ES-I3 (cell line): ENCODE measurements around the gene CPLX4.

Experiments used
- H3K36me3 ChIP-seq: 2 replicates; pipeline ENCODE4 v1.6.1; 2013; ENCODE audit warnings: mild to moderate bottlenecking, low read length, control low read depth, moderate library complexity; ENCODE audit not compliant: insufficient read depth
- H3K4me1 ChIP-seq: 2 replicates; pipeline ENCODE4 v1.6.1; 2013; ENCODE audit warnings: mild to moderate bottlenecking, control low read depth, low read length; ENCODE audit not compliant: insufficient read depth
- H3K9ac ChIP-seq: 2 replicates; pipeline ENCODE4 v1.6.1; 2013; ENCODE audit warnings: low read depth, mild to moderate bottlenecking, low read length, moderate library complexity
- H3K9me3 ChIP-seq: 2 replicates; pipeline ENCODE4 v1.6.1; 2013; ENCODE audit warnings: mild to moderate bottlenecking, low read length, moderate library complexity; ENCODE audit not compliant: control insufficient read depth, insufficient read depth

The CPLX4 gene

GRCh38 chr18:59293317-59293716 is 25.1 kb downstream of the CPLX4 start:
- H3K9ac ChIP-seq, result no peak overlapping the region
- H3K4me1 ChIP-seq, result no peaks in the 10 kb centered on the region
- no peaks in the 10 kb centered on the region for H3K9me3 ChIP-seq
- no peaks in the 10 kb centered on the region for H3K36me3 ChIP-seq

GRCh38 chr18:59286341-59286740 is 32.1 kb downstream of the CPLX4 start:
- H3K4me1 ChIP-seq, result no peaks in the 10 kb centered on the region
- no peaks in the 10 kb centered on the region for H3K9me3 ChIP-seq
- H3K36me3 ChIP-seq, result no peaks in the 10 kb centered on the region
- H3K9ac ChIP-seq, result no peak overlapping the region

- Histone ChIP-seq H3K4me1 (no peaks in the 10 kb centered on the region), H3K9me3 (no peaks in the 10 kb centered on the region), H3K36me3 (no peaks in the 10 kb centered on the region), H3K9ac (no peak overlapping the region)
These were observed 36.1 kb downstream of the CPLX4 start for GRCh38 chr18:59282341-59282740.

GRCh38 chr18:59279722-59280121 is 38.7 kb downstream of the CPLX4 start:
- Histone ChIP-seq H3K36me3 (no peaks in the 10 kb centered on the region), H3K9me3 (no peaks in the 10 kb centered on the region), H3K4me1 (no peaks in the 10 kb centered on the region; the same call in 1 of the 2 replicates), H3K9ac (no peak overlapping the region)

- no peaks in the 10 kb centered on the region for H3K9me3 ChIP-seq
- H3K4me1 ChIP-seq, result no peaks in the 10 kb centered on the region; the same call in none of the 2 replicates
- H3K36me3 ChIP-seq, result no peaks in the 10 kb centered on the region
- H3K9ac ChIP-seq, result no peak overlapping the region
These were observed 39.3 kb downstream of the CPLX4 start for GRCh38 chr18:59279193-59279592.

GRCh38 chr18:59278793-59279192 is 39.7 kb downstream of the CPLX4 start:
- Histone ChIP-seq H3K9ac (no peak overlapping the region), H3K4me1 (no peaks in the 10 kb centered on the region; the same call in none of the 2 replicates), H3K9me3 (no peaks in the 10 kb centered on the region), H3K36me3 (no peaks in the 10 kb centered on the region)

GRCh38 chr18:59276047-59276446 is 42.4 kb downstream of the CPLX4 start:
- H3K36me3 ChIP-seq, result no peaks in the 10 kb centered on the region
- peaks cover 1% of the 10 kb centered on the region for H3K4me1 ChIP-seq
- H3K9me3 ChIP-seq, result no peaks in the 10 kb centered on the region
- H3K9ac ChIP-seq, result no peak overlapping the region

- H3K36me3 ChIP-seq, result no peaks in the 10 kb centered on the region
- H3K4me1 ChIP-seq, result peaks cover 6% of the 10 kb centered on the region
- no peak overlapping the region for H3K9ac ChIP-seq
- no peaks in the 10 kb centered on the region for H3K9me3 ChIP-seq
These were observed 43.0 kb downstream of the CPLX4 start for GRCh38 chr18:59275406-59275949.

- H3K9ac ChIP-seq, result peak overlapping the region; percentile 69; the same call in 1 of the 2 replicates
- peaks cover 6% of the 10 kb centered on the region for H3K4me1 ChIP-seq
- no peaks in the 10 kb centered on the region; the same call in 1 of the 2 replicates for H3K9me3 ChIP-seq
- H3K36me3 ChIP-seq, result no peaks in the 10 kb centered on the region
These were observed 43.9 kb downstream of the CPLX4 start for GRCh38 chr18:59274533-59274928.

GRCh38 chr18:59273759-59274532 is 44.5 kb downstream of the CPLX4 start:
- H3K9ac ChIP-seq, result peak overlapping the region; percentile 69
- peaks cover 6% of the 10 kb centered on the region for H3K4me1 ChIP-seq
- no peaks in the 10 kb centered on the region for H3K36me3 ChIP-seq

GRCh38 chr18:59272891-59273758 is 45.3 kb downstream of the CPLX4 start, which contains the start of gene RAX:
Gene RAX, minus strand, starts transcription at chr18:59273454. Its CDS starts 248 bp downstream, at chr18:59273206.
- peak within 1 kb of the TSS; percentile 69 for H3K9ac ChIP-seq
- peaks cover 6% of the 10 kb centered on the region for H3K4me1 ChIP-seq

More at GRCh38 chr18:59273759-59274532, 44.5 kb downstream of the CPLX4 start:
- H3K9me3 ChIP-seq, result no peaks in the 10 kb centered on the region; the same call in 1 of the 2 replicates

GRCh38 chr18:59272221-59272888 is 46.1 kb downstream of the CPLX4 start:
- H3K4me1 ChIP-seq, result peaks cover 6% of the 10 kb centered on the region
- no peaks in the 10 kb centered on the region for H3K36me3 ChIP-seq
- no peak overlapping the region for H3K9ac ChIP-seq
- no peaks in the 10 kb centered on the region; the same call in 1 of the 2 replicates for H3K9me3 ChIP-seq

More at GRCh38 chr18:59272891-59273758, 45.3 kb downstream of the CPLX4 start, which contains the start of gene RAX:
- no peaks in the 10 kb centered on the region; the same call in 1 of the 2 replicates for H3K9me3 ChIP-seq
- H3K36me3 ChIP-seq, result no peaks in the 10 kb centered on the region

- Histone ChIP-seq H3K9ac (no peak overlapping the region), H3K9me3 (no peaks in the 10 kb centered on the region; the same call in 1 of the 2 replicates), H3K36me3 (no peaks in the 10 kb centered on the region), H3K4me1 (peaks cover 6% of the 10 kb centered on the region)
These were observed 46.7 kb downstream of the CPLX4 start for GRCh38 chr18:59271606-59272220.
